Prostate gland (tissue), 2 donors: ENCODE data around the gene HIGD2A. TPM values are rescaled to one million over a fixed set of nuclear protein-coding genes. Genes with fewer than 3 reads are reported as not detected.

Source experiments
- DNase-seq: peaks from one replicate; pipeline ENCODE4 v3.0.0-alpha.2; 2019; ENCODE audit warnings: low spot score
- H3K27ac ChIP-seq, 2 donors: fragments of 200-600 bp; sonication (generic); 2 replicates each; pipeline ENCODE4 v1.5.1; 2017 to 2019
- H3K27me3 ChIP-seq: fragments of 200-600 bp; sonication (generic); replicated peaks from 2 replicates; pipeline ENCODE4 v1.5.1; 2019; ENCODE audit not compliant: insufficient read depth
- H3K36me3 ChIP-seq, 2 donors: fragments of 200-600 bp; sonication (generic); 1 replicate in 1 of 2; 2 replicates in 1 of 2; pipeline versions ENCODE4 v1.5.1 to v1.8.1; 2017 to 2019
- H3K4me1 ChIP-seq: fragments of 200-600 bp; sonication (generic); replicated peaks from 2 replicates; pipeline ENCODE4 v1.5.1; 2019
- H3K4me3 ChIP-seq, 2 donors: fragments of 200-600 bp; sonication (generic); 2 replicates each; pipeline ENCODE4 v1.5.1; 2017 to 2019
- H3K9me3 ChIP-seq: fragments of 200-600 bp; sonication (generic); 2 replicates; pipeline ENCODE4 v1.5.1; 2017
- POLR2A ChIP-seq: fragments of 450-650 bp; IDR thresholded peaks from one replicate; pipeline ENCODE4 v1.6.1; 2016; ENCODE audit warnings: antibody characterized with exemption, mild to moderate bottlenecking
- POLR2AphosphoS5 ChIP-seq: sonication (generic); formaldehyde crosslinking; IDR thresholded peaks from one replicate; pipeline ENCODE4 v1.6.1; 2017; ENCODE audit warnings: antibody characterized with exemption
- WGBS: methylation state at CpG from one replicate; pipeline ENCODE4 v1.1.5; 2018; 5-methylcytosine and 5-hydroxymethylcytosine counted together
- intact Hi-C: fragments of 100-400 bp; cut with DNase I; formaldehyde crosslinking; loops from one replicate; pipeline ENCODE4 v1.14.2; 2022
- total RNA-seq, 2 donors: library from RNA; depleted of rRNA; stranded (reverse); fragments of >200 nt; gene quantifications; one replicate each; pipeline ENCODE4 v1.1.0, GENCODE V29; 2016
- TF ChIP-seq, protein P1 (sequence below), 4 experiments: fragments of 200-600 bp in 2 of 4; fragments of 450-650 bp in 2 of 4; sonication (generic) in 2 of 4; IDR thresholded peaks; 1 replicate in 3 of 4; 2 replicates in 1 of 4; pipeline ENCODE4 v1.5.1; 2016 to 2019; ENCODE audit warnings: antibody characterized with exemption in 4 of 4, mild to moderate bottlenecking in 2 of 4, moderate library complexity in 2 of 4

The HIGD2A gene
- total RNA-seq, 2 donors from 2014 or later = 172 to 203 TPM

DNA sequence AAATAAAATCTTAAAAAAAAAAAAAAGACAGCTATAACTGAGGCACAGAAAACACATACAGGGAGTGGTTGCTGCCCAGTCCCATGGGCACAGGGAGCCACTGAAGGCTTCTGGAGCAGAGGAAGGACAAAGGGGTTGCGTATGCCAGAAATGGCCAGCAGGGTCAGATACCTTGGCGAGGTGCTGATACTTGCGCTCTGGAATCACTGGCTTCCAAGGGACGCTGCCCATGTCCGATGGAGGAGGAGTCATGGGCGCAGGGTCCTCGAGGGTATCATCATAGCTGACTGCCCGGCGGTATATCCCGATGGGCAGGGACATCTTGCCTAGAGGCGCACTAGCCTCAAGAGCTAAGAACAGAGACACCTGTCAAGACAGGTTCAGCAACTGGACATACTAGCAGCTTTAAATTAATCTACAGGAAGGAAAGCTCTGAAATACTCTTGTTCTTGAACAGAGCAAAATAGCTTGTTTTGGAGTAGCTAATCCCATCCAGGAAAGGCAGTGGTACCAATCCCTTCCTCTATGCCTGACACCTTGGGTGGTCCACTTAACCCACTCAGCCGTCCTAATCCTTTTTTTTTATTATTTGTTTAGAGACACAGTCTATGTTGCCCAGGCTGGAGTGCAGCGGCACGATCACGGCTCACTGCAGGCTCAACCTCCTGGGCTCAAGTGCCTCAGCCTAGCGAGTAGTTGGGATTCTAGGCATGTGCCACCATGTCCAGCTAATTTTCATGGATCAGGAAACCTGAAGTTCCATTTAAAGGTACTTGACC, 33.0 kb upstream of the HIGD2A start:
- H3K9me3 ChIP-seq = no peaks in the 10 kb centered on the region
- no peak overlapping the region for H3K27ac ChIP-seq
- TF ChIP-seq POLR2AphosphoS5 (no peak), POLR2A (no peak)
- TF ChIP-seq, protein P1, sequence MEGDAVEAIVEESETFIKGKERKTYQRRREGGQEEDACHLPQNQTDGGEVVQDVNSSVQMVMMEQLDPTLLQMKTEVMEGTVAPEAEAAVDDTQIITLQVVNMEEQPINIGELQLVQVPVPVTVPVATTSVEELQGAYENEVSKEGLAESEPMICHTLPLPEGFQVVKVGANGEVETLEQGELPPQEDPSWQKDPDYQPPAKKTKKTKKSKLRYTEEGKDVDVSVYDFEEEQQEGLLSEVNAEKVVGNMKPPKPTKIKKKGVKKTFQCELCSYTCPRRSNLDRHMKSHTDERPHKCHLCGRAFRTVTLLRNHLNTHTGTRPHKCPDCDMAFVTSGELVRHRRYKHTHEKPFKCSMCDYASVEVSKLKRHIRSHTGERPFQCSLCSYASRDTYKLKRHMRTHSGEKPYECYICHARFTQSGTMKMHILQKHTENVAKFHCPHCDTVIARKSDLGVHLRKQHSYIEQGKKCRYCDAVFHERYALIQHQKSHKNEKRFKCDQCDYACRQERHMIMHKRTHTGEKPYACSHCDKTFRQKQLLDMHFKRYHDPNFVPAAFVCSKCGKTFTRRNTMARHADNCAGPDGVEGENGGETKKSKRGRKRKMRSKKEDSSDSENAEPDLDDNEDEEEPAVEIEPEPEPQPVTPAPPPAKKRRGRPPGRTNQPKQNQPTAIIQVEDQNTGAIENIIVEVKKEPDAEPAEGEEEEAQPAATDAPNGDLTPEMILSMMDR (IDR thresholded peaks at IDR 0.05) = no peak
- DNase-seq = no peak
- H3K4me1 ChIP-seq = peaks cover 4% of the 10 kb centered on the region
- H3K4me3 ChIP-seq = no peak overlapping the region
- peaks cover 0 to 5% of the 10 kb centered on the region in 2 donors for H3K36me3 ChIP-seq
- intact Hi-C loops = no loop called here
- no peaks in the 10 kb centered on the region for H3K27me3 ChIP-seq
- 85% methylated on average over 16 of the region's 16 CpGs for WGBS

DNA sequence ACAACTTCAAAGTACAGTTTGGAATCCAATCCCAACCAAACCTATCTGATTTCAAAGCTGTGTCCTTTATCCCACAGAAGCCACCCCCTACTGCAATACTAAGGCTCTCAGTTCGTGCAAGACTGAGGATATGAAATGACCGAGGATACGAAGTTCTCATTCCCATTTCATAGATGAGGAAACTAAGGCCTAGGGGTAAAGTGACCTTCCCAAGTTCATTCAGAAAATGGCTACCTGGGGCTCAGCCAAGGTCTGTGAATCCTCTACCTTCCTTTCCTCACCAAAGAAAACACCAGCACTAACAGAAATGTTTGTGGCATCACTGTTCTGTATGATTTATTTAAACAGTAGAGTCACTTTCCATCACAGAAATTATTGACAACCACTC, 32.4 kb upstream of the HIGD2A start:
- H3K27ac ChIP-seq = no peak overlapping the region
- intact Hi-C loops = no loop called here
- no peak overlapping the region for H3K4me3 ChIP-seq
- WGBS = 92% methylated on average over 3 of the region's 3 CpGs
- H3K36me3 ChIP-seq = peaks cover 0 to 5% of the 10 kb centered on the region in 2 donors
- TF ChIP-seq, protein P1 (IDR thresholded peaks at IDR 0.05) = no peak
- TF ChIP-seq POLR2A (no peak), POLR2AphosphoS5 (no peak)
- H3K9me3 ChIP-seq = no peaks in the 10 kb centered on the region
- DNase-seq = no peak
- no peaks in the 10 kb centered on the region for H3K27me3 ChIP-seq
- H3K4me1 ChIP-seq = peaks cover 4% of the 10 kb centered on the region

DNA sequence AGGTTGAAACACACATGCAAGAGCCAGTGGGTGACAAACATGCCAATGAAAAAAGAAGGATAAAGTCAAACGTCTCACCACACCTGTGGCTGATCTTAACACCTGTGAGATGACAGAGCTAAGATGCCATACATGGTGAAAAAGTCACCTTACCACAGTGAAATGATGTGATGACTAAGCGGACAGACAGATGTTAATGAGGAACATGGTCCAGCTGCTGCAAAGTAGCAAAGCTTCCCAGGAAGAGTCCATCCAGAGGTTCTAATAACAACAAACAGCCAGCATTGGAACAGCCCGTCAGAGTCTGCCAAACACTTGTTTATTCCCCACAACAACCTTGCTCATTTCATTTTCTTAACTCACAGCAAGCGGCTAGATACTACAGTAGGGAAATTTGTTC, 28.9 kb upstream of the HIGD2A start:
- Histone ChIP-seq H3K36me3 (no peaks in the 10 kb centered on the region), H3K27ac (no peak overlapping the region), H3K4me3 (no peak overlapping the region), H3K27me3 (no peaks in the 10 kb centered on the region), H3K4me1 (peaks cover 4% of the 10 kb centered on the region), H3K9me3 (no peaks in the 10 kb centered on the region)
- intact Hi-C loops = no loop called here
- TF ChIP-seq, protein P1 (IDR thresholded peaks at IDR 0.05) = no peak
- no peak for TF ChIP-seq POLR2A
- TF ChIP-seq POLR2AphosphoS5 = no peak
- 33% methylated on average over 4 of the region's 4 CpGs for WGBS
- DNase-seq = no peak

DNA sequence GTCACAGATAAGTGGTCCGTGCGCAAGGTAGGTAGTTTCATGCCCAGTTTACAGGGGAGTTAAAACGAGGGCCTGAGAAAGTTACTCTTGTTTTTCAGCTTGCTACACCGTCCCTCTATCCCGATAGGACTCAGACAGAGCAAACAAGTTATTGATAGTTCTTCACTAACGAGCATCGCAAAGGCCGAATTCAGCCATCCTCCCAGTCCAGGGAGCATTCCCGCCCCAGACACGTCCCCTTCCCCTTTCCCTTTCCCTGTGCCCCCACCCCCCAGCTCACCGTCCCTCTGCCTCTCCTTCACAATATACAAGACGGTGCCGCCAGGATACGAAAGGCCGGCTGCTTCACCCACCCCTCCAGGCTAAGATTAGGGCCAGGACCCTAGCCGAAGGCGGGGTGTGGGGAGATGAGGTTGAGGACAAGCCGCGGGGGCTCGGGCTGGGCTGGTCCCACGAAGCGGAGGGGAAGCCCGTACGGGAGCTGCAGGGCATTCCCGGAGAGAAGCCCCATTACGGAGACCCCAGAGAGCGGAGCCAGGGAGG, 27.6 kb upstream of the HIGD2A start:
- intact Hi-C loops = no loop called here
- Histone ChIP-seq H3K36me3 (no peaks in the 10 kb centered on the region), H3K9me3 (no peaks in the 10 kb centered on the region), H3K4me3 (peak overlapping the region; percentile 74 to 98), H3K27me3 (no peaks in the 10 kb centered on the region), H3K27ac (peak overlapping the region; percentile 81 to 85), H3K4me1 (peaks cover 4% of the 10 kb centered on the region)
- 1% methylated on average over 27 of the region's 27 CpGs for WGBS
- no peak for TF ChIP-seq POLR2AphosphoS5
- TF ChIP-seq, protein P1 (IDR thresholded peaks at IDR 0.05) = no peak
- TF ChIP-seq POLR2A = no peak
- no peak for DNase-seq
